Embryonic facial prominence (tissue), 1 donor: Measurements from ENCODE around the gene UBXN6.
A peak's percentile ranks its signal among the peaks of the same experiment; 100 is the strongest.

Source experiments
- DNase-seq: peaks from one replicate; pipeline ENCODE4 v3.0.0-alpha.2; 2016; ENCODE audit errors: extremely low spot score

UBXN6 gene

DNA sequence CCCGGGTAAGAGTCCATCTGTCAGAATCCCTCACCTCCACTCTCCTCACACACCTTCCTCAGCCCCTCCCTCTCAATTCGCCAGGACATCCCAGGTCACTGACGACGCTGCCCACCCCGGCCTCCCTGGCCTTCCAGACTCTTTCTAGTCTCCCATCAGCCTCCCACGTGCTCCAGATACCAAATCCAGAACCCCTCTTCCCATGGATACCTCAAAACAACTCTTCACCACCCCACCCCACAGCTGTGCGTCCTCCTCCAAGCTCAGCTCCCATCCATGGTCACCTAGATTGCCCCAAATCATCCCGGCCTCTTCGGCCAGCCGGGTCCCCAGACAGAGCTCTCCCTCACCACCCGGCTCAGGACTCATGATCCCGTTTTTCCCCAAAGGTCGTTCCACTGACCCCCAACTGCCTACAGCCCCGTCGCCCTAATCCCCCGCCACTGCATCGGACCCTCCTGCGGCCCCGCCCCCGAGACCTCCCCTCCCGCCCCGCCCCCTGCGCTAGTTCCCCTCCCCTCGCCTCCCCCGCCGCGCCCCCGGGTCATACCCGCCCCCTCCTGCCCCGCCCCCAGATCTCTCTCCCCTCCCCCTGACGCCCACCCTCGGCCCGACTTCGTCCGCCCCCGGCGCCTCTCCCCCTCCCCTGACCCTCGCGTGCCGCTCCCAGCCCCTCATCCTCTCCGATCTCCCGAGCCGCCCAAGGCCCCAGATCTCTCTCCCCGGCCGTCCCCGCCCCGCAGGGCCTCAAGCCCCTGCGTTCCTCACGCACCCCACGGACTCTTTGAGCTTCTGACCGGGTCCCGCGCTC, 546 bp downstream of the UBXN6 start:
- peak; percentile 40 for DNase-seq

DNA sequence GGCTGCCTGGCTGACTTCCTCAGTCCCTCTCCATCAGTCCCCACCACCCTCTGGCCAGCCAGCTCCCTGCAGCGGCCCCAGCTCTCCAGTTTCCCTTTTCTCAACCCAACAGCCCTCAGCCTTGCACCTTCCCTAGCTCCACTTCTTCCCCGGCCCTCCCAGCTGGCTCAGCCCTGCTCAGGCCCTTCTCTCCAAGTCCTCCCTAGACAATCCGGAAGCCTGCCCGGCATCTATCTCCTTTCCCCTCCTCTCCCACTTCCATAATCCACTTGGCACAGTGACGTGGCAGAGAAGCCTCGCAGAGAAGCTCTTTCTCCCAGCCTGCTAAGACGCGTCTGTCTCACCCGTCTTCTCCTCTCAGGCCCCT, 1.1 kb downstream of the UBXN6 start:
- peak; percentile 42 for DNase-seq

DNA sequence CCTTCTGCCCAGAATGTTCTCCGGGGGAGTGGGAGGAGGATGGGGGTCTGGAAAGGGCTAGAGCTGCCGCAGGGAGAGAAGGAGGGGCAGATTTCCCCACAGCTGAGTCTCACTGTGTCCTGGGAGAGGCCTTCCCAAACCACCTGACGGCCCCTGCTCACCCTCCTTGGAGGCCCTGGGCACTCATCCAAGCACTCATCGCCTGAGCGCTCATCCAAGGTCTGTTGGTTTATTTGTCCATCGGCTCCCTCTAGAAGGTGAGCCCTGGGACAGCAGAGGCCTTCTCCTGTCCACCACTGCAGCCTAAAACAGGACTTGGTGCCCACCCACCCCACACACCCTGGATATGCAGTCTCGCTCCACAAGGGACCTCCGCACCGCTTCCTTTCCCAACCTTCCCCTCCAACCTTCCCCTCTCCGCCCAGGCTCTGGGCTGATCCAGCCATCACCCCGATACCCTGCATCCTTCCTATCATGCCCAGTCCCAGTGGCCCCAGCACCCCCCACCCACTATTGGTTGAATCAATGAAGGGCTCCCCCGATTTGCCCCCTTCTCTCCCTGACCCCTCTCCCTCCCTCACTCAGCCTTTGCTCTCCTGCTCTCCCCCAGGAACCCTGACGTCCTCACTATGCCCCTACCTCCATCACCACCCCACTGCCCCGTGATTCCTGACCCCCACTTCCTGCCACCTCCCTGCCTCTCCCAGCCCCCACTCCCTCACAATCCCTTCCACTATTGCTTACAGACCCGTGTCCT, 1.7 kb downstream of the UBXN6 start:
- no peak for DNase-seq

DNA sequence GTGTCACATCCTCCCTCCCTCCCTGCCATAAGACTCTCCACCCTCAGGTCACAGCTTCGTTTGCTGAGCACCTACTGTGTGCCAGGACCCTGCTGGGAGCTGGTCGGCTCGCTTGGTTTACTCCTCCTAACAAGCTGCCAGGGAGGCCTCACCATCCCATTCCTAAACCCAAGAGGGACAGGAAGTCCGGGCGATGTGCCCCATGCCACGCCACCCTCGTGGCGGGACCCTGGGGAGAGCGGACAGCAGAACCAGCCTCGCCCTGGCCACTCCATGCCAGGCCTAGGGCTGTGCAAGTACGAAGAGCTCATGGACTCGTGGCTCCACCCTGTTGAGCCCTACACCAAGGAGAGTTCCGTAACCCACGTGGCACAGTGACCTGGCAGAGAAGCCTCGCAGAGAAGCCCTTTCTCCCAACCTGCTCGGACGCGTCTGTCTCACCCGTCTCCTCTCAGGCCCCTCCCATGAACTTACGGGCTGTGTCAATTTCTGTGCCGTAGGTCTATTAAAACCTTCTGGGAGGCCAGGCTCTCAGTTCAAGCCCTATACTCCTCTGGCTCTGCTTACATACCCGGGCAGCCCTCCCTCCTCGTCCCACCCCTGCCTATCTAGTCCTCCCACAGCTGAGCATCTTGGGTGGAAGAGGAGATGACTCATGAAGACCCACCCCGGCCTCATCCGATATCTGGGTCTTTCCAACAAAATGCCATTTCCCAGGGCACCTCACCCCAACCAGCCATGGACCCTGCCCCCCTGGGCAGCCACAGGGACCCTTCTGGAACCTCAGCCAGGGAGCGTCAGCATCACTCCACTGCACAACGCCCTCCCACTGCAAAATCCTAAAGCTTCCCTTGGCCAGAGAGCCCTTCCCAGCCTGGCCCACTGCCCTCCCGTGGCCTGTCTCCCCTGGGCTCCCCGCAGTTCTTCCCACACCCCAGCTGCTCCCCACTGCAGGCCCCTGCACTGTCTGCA, 2.6 kb downstream of the UBXN6 start:
- no peak for DNase-seq

DNA sequence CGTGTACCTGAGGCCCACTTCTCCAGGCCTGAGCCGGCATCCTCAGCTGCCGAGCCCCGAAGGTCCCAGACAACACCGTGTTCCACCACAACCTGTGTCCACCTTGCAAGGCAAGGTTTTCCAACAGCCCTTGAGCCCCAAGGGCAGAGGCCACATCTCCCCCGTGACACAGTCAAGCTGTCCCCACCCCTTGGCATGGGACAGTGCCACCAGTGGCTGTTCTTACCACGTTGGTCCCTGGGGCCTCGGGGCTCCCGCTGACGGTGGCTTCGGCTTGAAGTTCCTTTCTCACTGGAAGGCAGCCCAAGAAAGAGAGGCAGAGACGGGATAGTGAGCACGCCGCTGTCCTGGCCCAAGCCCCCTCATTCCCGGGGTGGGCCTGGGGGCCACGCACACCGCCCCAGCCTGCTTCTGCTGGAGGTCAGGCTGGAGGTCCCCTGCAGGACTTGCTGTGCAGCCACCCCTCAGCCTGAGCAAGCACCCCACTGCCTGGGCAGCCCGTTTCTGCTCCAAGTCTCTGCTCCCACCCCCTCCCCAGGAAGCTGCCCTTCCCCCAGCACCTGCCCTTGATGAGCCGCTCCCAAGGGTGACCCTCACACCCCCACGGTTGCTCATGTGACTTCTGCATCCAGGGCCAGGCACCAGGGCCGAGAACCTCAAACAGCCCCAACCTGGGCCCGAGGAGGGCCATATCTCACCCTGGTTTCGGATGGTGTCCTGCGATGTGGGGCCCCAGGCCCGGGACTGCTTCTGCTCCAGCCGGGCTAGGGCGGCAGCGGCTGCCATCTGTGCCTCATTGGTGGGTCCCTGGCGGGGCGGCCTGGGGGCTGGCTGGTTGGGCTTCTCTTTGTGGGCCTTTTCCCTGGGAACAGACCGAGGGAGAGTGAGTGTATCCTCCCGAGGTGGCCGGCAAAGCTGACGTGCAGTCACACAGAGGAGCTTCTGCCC, 4.1 kb downstream of the UBXN6 start:
- DNase-seq: no peak

DNA sequence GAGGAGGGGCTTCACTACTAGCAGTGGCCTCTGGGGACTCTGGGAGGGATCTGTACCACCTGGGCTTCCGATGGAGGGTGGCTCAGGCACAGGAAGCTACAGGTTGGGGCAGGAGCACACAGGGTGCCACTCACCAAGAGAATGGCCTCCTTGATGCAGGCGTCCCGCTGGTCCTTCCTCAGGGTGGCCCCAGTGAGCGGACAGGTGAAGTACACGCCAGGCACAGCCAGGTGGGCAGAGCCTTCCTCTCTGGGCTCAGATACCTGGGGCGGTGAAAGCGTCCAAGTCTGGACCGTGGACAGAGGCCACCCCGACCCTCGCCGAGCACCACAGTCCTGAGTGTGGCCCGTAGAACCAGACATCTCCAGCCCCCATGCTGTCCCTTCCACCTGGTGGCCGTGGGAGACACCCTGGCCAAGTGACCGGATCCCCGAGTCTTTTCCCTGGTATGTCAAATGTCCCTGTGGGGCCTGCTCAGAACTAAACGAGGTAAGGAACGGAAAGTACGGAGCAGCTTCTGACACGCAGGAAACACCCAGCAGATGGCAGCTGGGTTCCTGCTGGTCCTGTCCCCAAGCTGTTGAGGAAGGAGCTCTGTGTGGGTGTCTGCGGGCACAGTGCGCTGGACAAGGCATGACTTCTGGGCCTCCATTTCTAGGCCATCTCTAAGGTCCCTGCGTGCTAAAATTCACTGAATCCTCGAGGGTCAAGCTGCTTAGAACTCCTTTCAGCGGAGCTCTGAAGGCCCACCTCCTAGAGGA, 5.2 kb downstream of the UBXN6 start:
- no peak for DNase-seq

DNA sequence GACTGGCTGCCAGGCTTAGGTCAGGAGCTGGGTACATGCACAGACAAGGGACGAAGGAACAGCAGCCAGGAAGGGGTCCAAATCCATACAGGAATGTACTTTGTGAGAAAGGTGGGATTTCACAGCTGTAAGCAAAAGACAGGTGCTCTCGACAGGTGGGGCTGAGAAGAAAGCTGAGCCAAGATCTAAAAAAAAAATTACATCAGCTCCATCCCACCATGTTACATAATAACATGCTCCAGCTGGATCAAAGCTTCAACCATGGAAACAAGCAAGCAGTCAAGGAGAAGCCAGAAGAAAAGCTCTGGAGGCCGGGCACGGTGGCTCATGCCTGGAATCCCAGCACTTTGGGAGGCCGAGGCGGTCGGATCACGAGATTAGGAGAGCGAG, 8.0 kb downstream of the UBXN6 start:
- no peak for DNase-seq

DNA sequence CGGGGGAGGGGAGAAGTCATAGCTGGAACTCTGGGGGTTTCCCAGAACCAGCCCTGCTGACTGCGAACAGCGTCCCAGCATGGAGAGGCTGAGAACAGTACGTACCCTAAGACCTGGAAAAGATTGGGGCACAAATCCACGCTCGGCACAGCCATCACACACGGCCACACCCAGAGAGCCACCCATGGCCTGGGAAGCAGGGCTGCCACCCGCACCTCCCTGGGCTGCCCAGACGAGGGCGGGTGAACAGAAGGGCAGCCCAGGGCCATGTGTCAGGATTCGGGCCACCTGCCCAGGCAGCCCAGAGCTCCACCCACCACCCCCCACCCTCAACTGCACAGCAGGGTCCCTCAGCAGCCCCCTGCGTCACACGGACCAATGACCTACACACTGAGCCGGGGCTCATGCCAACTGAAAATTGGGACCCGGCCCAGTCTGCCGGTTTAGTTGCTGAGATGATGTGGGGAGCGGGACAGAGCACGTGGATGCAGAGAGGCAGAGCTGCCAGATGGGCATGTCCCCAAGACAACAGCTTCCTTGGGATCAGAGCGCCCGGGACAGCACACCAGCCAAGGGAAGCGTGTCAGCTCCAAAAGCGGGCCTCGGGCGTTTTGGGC, 8.5 kb downstream of the UBXN6 start:
- no peak for DNase-seq

DNA sequence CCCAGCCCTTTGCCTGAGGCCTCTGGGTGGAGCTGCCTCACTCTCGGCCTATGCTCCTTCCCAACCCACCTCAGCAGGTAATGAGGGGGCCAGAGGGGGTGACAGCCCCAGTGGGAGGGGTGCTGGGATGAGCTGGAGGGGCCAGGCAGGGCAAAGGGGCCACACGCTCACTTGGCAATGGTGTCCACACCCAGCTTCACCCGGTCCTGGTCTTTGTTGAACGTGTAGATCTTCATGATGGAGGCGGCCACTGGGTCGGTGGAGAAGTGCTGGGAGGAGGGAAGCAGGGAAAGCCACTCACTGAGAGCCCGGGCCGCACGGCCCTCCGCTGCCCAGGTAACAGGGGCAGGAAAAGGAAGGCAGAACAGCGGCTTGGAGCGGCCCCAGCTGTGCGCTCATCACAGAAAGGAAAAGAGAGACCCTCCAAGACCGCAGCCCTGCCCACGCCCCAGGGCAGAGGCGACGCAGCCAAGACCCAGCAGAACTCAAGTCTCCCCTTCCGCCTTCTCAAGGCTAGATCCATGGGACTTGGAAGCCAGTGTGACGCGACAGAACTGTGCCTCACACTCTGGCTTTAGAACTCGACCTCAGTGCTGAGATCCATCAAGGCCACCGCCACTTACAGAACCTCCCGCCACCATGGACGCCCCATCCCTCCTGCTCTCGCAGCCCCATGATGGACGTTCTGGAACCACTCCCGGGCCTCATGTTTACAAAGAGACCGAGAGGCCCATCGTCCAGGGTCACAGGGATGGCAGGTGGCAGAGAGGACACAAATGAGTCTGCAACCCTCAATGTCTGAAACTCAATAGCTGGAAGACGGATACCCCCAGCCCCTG, 9.2 kb downstream of the UBXN6 start:
- DNase-seq: no peak

DNA sequence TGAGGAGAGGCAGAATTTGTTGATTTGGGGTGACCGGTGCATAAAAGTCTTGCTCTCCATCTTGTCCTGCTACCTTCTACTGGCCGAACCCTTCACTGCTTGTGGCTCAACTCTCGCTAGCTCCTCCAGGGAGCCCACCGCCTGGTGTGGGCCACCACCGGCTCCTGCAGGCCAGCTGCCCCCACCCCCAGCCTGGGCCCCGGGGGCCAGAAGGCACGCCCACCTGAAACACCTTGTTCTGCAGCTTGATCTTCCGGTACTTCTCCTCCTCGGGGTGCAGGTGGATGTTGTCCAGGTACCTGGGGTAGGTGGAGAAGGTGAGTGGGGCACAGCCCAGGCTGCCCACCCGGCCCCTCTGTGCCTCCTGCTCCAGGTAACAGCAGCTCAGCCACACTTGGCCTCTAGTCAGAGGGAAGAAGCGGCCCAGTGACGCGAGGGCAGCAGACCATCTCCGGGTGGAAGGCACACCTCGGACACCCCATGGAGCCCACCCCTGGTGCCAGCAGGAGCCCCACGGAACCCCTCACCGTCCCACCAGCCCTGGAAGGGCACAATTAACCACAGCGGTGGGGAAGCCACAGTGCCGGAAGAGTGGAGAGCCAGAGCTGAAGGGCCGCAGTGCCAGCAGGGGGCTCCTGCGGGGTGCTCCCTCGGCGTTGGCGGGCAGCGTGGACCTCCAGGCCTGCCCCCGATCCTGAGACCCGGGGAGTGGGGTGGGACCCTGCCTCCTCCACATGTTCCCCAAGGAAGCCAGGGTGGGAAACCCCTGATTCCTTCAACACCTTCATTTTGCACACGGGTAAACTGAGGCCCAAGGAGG, 10.1 kb downstream of the UBXN6 start:
- DNase-seq: no peak

DNA sequence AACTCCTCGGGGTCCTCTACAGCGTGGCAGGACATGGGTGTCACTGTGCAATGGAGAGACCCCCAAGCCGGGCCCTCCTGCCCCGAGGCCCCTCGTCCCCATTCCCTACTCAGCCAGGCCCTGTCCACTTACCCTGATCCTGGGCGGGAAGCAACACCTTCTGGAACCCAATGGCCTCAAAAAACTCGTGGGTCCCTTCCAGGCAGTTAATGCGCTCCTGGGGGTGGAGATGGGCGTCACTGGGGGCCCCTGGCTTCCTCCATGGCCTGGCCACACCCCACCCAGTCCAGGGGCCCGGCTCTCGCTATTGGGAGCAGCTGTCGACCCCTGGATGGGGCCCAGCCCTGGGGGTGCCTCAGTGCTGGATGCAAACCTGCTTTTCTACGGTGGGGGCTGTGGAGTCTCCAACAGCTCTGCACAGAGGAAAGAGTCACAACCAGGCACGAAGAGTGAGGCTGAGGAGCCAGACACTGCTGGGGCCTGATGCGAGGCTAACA, 10.8 kb downstream of the UBXN6 start:
- DNase-seq: no peak

DNA sequence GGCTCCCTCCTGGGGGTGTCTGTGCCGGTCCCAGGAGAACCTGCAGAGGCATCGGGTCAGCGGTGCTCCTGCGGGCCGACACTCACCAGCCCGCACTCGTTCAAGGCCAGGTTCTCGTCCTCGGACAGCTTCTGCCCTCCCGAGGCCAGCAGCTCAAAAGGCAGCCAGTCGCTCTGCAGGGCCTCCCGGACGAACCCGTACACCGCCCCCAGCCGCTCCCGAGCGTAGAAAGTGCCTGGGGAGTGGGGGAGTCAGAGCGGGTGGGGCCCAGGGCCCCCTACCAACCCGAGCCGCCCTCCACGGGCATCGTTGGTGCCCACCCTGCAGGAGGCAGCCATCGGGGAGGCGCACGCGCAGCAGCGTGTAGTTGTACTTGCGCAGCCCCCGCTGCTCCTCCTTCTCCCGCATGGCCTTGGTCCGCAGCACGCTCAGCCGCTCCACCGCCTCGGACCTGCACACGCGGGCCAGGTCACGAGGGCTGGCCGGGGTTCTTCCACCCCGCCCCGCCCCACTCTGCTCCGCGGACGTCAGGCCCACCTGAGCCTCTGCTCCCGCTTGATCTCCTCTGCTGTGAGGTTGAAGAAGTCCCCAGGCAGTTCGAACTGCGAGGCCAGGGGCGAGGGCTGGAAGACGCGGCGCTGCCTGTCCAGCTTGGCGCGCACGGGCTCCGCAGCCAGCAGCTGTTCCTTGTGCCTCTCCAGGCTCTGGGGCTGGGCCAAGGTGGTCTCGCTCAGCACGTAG, 11.5 kb downstream of the UBXN6 start:
- DNase-seq: no peak

DNA sequence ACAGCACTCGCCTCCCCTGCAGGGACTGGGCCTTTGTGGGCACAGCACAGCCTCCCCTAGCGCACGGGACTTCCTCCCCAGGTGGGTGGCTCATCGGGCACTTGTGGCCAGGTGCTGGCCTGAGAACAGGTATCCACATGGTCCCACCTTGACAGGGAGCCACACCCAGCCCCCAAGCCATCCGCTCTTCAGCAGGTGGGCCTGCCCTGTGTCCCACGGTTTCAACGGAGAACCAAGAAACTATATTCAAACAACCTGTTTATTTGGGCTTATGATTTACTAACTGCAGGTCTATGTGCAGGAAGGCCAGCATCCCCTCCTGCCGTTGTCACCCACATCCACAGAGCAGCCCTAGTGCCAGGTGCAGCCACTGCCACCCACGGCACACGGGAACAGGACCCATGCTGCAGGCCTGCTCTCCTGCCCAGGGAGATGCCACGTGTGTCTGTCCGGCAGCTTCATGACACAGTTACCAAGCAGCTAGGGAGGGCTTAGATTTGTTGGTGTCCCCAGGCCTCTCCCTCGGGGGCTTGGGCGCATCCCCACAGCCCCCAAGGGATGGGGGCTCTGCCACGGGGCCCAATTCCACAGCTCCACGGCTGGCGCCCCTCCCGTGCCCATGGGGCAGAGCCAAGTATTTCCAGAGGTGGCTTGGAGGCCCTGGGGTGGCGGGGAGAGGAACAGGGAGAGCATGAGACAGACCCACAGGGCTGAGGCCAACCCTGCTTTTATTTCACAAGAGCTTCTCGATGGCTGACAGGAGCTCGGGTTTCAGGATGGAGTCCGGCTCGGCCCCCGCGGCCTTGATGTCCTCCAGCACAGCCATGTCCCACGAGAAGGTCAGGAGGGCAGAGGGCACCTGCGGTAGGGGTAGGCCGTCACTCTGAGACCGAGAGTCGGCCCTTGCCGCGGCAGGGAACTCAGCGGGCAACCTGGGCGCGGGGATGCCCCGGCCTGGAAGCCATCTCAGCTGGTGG, 12.5 kb downstream of the UBXN6 start:
- DNase-seq: no peak

DNA sequence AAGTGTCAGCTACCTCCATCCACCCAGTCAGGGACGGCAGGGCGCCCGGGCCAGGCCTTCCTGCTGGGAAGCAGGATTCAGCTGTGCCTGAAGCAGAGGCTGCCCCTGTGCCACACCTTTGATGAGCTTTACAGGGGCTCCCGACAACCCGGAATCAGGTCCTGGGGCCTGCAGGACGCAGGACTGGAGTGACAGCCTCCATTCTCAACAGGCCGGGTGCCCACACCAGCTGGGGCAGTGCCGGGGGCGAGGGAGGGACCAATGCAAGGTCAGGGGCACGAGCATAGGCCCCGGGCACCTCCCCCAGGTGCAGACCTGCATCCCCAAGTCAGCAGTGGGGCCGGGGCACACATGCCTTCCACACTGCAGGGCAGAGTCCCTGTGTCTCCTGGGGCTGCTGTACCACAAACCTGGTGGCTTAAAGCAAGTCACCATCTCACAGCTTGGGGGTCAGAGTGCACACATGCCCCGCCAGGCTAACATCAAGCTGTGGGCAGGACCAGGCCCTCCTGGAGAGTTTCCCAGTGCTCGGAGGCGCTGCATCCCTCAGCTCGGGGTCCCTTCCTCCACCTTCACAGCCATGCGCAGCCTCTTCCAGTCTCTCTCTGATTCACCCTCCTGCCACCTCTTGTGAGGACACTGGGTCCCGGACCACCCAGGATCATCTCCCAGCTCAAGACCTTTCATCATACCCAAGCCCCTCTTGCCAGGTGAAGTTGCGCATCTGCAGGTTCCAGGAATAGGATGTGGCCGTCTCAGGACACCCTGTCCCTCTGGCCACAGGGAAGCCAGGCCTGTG, 13.4 kb downstream of the UBXN6 start:
- no peak for DNase-seq

DNA sequence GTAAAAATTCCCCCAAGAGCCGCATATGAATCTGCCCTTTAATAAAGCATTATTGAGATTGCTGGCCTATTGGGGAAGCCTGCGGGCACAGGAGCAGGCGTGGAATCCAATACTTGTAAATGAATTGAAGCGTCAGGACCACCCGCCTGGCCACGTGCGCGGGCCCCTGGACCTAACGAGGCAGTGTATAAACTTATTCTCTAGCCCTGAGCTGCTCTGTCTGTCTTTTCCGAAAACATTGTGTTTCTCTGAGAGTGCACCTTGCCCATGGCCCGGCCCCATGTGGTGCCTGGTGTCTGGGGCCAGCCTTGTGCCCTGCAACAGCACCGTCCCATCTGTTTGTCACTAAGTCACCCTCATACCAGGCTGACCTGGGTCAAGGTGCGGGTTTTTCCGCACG, 14.4 kb downstream of the UBXN6 start:
- DNase-seq: no peak
